Stimulated activated CD8-positive, alpha-beta memory T cell treated with anti-CD3 and anti-CD28 coated beads, Interleukin-12 subunit alpha, Interleukin-12 subunit beta, amount 100 ng/mL, for 1 hour (primary cell): ENCODE results near the gene ATAD3B.
"Not testable (repeated sequence)": the region's sequence is repeated elsewhere in the genome, so short reads cannot be mapped to it uniquely, and the experiment has no call there.

Experiments
- DNase-seq: peaks from one replicate; pipeline ENCODE4 v3.0.0-alpha.2; 2020; ENCODE audit warnings: low read depth

The ATAD3B gene

GRCh38 chr1:1511533-1512285 lies 40.1 kb downstream of the ATAD3B start, which contains the start of gene ATAD3A:
Gene ATAD3A (plus strand): TSS chr1:1512162. CDS start chr1:1512269, 107 bp downstream.
- peak; percentile 91 for DNase-seq

- DNase-seq: not testable (repeated sequence)
These were observed 40.9 kb downstream of the ATAD3B start for GRCh38 chr1:1512425-1512824.

GRCh38 chr1:1513675-1514074 lies 42.1 kb downstream of the ATAD3B start:
- not testable (repeated sequence) for DNase-seq

GRCh38 chr1:1514376-1514775 lies 42.8 kb downstream of the ATAD3B start:
- not testable (repeated sequence) for DNase-seq

GRCh38 chr1:1516923-1517322 lies 45.4 kb downstream of the ATAD3B start:
- DNase-seq: not testable (repeated sequence)

GRCh38 chr1:1517973-1518620 lies 46.5 kb downstream of the ATAD3B start:
- DNase-seq: no peak

GRCh38 chr1:1518621-1519007 lies 47.0 kb downstream of the ATAD3B start:
- not testable (repeated sequence) for DNase-seq

GRCh38 chr1:1519805-1520505 lies 48.4 kb downstream of the ATAD3B start:
- not testable (repeated sequence) for DNase-seq

- DNase-seq: no peak
These were observed 49.8 kb downstream of the ATAD3B start for GRCh38 chr1:1521331-1521730.

GRCh38 chr1:1522536-1522935 lies 51.0 kb downstream of the ATAD3B start:
- not testable (repeated sequence) for DNase-seq

- DNase-seq: not testable (repeated sequence)
These were observed 51.7 kb downstream of the ATAD3B start for GRCh38 chr1:1523226-1523625.

- DNase-seq: not testable (repeated sequence)
These were observed 52.1 kb downstream of the ATAD3B start for GRCh38 chr1:1523651-1524050.

GRCh38 chr1:1524750-1525383 lies 53.3 kb downstream of the ATAD3B start:
- not testable (repeated sequence) for DNase-seq

- DNase-seq: not testable (repeated sequence)
These were observed 54.9 kb downstream of the ATAD3B start for GRCh38 chr1:1526476-1526875.

- DNase-seq: no peak
These were observed 55.7 kb downstream of the ATAD3B start for GRCh38 chr1:1527092-1527816.

GRCh38 chr1:1528301-1529267 lies 57.0 kb downstream of the ATAD3B start:
- no peak for DNase-seq

GRCh38 chr1:1529321-1529720 lies 57.8 kb downstream of the ATAD3B start:
- no peak for DNase-seq

- DNase-seq: no peak
These were observed 58.4 kb downstream of the ATAD3B start for GRCh38 chr1:1529936-1530335.

- no peak for DNase-seq
These were observed 60.4 kb downstream of the ATAD3B start for GRCh38 chr1:1531947-1532346.

- DNase-seq: not testable (repeated sequence)
These were observed 61.8 kb downstream of the ATAD3B start for GRCh38 chr1:1533176-1533893.
